Measurements from ENCODE around the gene PDE10A.
"Not testable (repeated sequence)": the region's sequence is repeated elsewhere in the genome, so short reads cannot be mapped to it uniquely, and the experiment has no call there.

Gene PDE10A

DNA sequence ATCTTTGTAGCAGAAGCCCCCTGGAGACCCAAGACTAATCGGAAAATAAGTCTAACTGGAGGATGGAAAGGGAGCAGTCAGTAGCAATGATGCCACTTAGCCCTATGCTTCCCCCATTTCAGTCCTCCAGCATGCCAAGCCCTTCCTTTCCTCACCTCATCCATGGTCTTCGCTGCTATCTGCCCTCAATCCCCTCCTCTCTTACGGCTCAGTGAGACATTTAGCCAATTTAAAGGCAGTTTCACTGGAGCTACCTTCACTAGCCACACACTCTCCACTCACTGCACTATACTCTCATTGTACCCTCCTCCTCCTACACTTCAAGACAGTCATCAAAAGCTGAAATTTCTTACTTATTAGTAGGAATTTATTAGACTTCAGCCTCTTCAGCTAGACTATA, 111.2 kb downstream of the PDE10A start:
- no peak for DNase-seq (ENCODE audit: low read depth in 2 of 2)

DNA sequence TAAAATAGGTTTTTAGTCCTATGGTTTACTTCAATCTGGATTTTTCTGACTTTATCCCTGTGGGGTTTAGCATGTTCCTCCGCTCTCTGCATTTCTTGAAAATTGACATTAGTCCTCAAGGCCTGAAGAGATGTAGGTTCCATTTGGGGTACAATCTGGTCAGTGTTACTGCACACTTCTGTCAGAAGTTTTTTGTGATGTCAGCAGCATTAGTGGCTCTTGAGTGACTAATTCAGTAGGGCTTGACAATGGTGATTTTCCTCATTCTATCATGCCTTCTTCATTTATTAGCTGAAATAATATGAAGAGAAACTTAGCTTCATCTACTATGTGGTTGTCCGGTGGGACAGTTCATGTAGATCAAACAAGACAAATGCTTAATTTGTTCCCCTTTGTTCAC, 114.6 kb downstream of the PDE10A start:
- no peak for DNase-seq (ENCODE audit: low read depth in 2 of 2)

DNA sequence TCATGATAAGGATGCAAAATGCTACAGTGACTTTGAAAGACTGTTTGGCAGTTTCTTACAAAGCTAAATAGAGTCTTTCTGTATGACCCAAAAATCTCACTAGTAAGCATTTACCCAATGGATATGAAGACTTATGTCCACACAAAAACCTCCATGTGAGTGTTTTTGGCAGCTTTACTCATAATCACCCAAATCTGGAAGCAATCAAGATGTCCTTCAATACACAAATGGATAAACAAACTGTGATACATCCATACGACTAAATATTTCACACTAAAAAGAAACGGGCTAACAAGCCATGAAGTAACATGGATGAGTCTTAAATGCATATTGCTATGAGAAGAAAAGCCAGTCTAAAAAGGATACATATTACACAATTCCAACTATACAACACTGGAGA, 117.2 kb downstream of the PDE10A start:
- no peak for DNase-seq (ENCODE audit: low read depth in 2 of 2)

- no peak for DNase-seq (ENCODE audit: low read depth in 2 of 2)
Observed at GRCh38 chr6:165543781-165544180, 119.3 kb downstream of the PDE10A start.

- DNase-seq (ENCODE audit: low read depth in 2 of 2), result no peak
Observed at GRCh38 chr6:165536911-165537310, 126.1 kb downstream of the PDE10A start.

DNA sequence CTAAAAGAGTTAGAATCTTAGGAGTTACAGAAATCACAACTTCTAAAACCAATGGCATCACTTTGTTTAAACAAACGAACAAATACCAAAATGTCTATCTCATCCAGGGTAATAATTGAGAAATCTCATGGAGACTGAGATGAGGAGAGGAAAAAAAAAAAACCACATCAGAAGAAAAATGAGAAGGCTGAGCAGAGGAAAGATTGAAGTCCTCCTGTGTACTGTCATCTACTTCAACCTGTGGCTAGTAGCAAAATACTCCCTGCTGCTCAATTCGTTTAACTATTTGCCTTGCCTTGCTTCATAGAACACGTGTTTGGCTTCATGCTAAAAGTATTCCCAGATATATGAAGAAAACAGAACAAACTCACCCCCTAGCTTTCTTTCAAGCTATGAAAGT, 143.7 kb downstream of the PDE10A start:
- no peak for DNase-seq (ENCODE audit: low read depth in 2 of 2)

- DNase-seq (ENCODE audit: low read depth in 2 of 2), result no peak
Observed at GRCh38 chr6:165515963-165516624, 146.9 kb downstream of the PDE10A start.

GRCh38 chr6:165514621-165515020, 148.4 kb downstream of the PDE10A start:
- no peak for DNase-seq (ENCODE audit: low read depth in 2 of 2)

DNA sequence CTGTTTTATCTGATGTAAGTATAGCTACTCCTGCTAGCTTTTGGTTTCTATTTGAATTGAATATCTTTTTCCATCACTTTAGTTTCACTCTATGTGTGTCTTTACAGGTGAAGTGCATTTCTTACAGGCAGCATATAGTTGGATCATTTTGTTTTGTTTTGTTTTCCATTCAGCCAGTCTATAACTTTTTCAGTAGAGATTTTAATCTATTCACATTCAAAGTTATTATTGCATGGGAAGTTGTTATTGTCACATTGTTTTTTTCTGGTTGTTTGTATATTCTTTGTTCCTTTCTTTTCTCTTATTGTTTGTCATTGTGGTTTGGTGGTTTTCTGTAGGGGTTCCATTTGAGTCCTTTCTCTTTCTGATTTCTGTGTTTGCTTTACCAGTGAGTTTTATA, 151.2 kb downstream of the PDE10A start:
- DNase-seq (ENCODE audit: low read depth in 2 of 2), result no peak

DNA sequence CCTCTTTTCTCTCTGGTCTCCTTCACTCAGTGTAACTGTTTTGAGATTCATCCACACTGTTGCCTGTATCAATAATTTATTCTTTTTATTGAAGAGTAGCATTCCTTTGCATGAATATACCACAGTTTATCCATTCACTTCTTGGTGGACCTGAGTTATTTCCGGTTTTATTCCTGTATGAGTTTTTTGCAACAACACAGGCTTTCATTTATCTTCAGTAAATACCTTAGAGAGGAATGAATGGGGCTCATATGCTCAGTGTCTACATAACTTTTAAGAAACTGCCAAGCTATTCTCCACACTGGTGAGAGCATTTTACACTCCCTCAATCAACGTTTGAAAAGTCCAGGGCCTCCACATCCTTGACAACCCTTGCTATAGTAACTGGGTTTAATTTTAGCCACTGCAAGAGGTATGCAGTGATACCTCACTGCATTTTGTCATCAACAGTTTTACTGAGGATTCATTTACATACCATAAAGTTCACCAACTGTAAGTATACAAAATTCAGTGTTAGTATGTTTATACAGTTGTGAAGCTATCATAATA, 154.6 kb downstream of the PDE10A start:
- DNase-seq (ENCODE audit: low read depth in 2 of 2), result no peak

- no peak for DNase-seq (ENCODE audit: low read depth in 2 of 2)
Observed at GRCh38 chr6:165506657-165507056, 156.4 kb downstream of the PDE10A start.

- DNase-seq (ENCODE audit: low read depth in 2 of 2), result not testable (repeated sequence)
Observed at GRCh38 chr6:165500214-165500907, 162.7 kb downstream of the PDE10A start.

DNA sequence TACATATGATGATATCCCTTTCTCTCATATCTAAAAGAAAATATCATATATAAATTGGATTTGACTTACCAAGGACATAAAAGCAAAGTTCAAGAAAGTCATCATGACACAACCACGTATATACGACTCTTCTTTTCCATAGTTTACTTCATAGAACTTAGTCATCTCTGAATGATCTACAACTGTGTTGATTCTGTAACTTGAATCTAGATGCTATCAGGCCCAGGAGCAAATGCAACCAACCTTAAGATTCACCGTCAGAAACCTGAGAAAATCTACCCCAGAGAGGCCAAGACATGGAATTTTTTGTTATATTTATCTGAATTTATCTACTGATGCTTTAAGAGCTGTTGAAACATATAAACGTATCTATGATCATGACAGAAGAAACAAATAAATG, 165.6 kb downstream of the PDE10A start:
- no peak for DNase-seq (ENCODE audit: low read depth in 2 of 2)

DNA sequence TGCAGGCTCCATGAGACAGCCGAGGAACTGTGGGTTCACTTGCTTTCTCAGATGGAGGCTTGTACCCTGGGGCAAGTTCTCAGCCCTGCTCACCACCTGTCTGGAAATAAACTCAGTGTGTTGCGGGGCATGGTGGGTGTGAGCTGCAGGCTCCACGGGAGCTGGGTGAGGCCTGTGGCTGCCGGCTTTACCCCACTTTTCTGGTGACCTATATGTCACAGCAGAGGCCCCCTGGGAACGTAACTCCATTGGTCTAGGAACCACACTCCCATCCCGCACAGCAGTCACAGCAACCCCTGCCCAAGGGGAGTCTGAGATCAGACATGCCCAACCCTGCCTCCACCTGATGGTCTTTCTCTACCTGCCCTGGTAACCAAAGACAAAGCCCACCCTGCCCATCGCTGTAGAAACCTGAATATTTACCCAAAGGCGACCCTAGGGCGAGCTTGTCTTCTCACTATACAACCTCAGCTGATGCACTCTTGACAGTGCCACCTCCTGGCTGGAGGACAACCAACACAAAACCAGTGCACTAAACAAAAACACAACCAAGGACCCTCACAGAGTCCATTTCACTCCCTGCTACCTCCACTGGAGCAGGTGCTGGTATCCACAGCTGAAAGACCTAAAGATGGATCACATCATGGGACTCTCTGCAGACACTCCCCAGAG, 174.3 kb downstream of the PDE10A start:
- DNase-seq (ENCODE audit: low read depth in 2 of 2), result no peak

DNA sequence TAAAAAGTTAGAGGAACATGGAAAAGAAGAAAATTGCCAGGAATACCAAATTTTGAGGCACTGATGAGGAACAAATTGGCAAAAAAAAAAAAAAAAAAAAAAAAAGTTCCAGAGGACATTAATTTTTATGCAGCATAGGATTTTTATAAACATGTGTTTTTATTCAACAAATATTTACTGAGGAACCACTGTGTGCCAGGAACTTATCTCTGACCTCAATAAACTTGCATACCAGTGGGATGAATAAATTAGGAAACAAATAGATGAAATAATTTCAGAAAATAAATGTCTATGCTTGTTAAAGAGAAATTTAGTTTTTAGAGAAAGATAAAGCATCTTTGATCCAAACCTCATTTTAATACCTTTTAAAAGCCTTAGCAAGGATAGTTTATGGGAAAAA, 175.1 kb downstream of the PDE10A start:
- no peak for DNase-seq (ENCODE audit: low read depth in 2 of 2)

GRCh38 chr6:165487347-165487746, 175.7 kb downstream of the PDE10A start:
- DNase-seq (ENCODE audit: low read depth in 2 of 2), result no peak

DNA sequence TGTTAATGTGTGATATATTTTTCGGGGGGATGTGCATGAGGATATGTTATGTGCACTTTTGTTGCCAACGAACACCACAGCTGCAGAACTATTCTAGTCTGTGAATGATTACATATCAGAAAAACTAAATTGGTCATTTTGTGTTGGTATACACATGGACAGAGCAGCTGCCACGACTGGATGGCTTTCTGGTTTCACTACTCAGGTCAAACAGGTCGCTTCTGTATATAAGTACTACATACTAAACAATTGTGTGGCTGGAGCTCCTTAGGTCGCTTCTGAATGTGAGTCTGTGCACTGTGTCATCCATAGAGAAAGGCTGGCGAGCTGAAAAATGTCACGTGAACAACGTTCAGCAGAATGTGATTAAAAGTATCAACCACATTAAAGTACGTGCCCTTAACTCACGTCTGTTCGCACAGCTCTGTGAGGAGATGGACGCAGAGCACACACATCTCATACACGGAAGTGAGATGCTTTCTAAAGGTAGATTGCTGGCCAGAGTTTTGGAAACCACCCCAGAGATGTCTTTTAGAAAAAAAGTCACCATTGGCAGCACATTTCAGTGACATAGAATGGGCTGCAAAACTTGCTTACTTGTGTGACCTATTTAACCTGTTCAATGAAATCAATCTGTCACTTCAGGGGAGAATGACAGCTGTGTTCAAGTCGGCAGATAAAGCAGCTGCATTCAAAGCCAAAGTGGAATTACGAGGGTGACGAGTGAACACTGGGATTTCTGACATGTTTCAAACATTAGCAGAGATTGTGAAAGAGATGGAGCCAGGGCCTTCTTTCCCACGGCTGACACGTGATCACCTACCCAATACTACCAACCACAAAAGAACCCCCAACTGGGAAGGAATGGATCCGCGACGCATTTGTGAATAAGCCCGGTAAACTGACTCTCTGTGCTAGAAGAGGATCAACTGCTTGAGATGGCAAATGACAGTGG, 176.6 kb downstream of the PDE10A start:
- DNase-seq (ENCODE audit: low read depth in 2 of 2), result no peak

GRCh38 chr6:165484178-165484889, 178.7 kb downstream of the PDE10A start:
- no peak for DNase-seq (ENCODE audit: low read depth in 2 of 2)

GRCh38 chr6:165481921-165482320, 181.1 kb downstream of the PDE10A start:
- no peak for DNase-seq (ENCODE audit: low read depth in 2 of 2)

DNA sequence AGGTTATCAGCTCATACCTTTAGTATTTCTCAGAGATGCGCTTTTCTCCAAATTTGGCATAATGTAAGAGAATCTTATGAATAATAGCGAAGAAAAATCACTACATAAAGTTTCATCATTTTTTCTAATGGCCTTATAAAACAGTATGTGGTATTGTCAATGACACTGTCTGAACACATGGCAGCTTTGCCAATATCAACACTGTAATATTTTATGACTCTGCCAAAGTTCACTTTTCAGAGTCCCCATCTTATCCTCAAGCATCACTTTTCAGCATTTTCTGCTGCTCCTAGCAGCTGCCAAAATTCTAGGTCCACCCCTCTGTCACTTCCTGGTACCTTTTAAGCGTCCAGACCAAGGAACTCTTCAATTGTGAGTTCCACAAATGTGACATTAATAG, 182.1 kb downstream of the PDE10A start:
- DNase-seq (ENCODE audit: low read depth in 2 of 2), result no peak

DNA sequence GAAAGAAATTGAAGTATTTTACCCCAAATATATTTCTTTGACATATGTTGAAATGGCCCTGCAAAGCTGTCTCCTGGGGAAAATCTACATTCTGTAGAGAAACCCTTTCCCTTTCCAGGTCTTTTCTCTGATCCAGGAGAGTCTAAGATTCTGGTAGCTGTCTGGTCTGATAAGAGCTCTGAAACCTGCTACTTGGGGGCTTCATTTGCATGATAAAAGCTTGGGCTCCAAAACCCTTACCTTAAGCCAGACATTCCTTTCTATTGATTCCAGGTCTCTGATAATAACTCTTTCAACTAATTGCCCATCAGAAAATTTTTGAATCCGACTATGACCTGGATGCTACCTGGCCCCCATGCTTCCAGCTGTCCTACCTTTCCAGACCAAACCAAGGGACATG, 184.5 kb downstream of the PDE10A start:
- no peak for DNase-seq (ENCODE audit: low read depth in 2 of 2)
